Measurements from ENCODE around the gene ALDH1A1. TPM values are rescaled to one million over a fixed set of nuclear protein-coding genes. Genes with fewer than 3 reads are reported as not detected.

The ALDH1A1 gene
- total RNA-seq, 2 experiments from 2014 or later, result not detected

- ChIA-PET POLR2A (no interaction called here), CTCF (no interaction called here)
- no peaks in the 10 kb centered on the region for H3K36me3 Mint-ChIP-seq
- no peaks in the 10 kb centered on the region for H3K9me3 Mint-ChIP-seq
- DNase-seq, result no peak
- H3K4me1 Mint-ChIP-seq (ENCODE audit: low read depth), result no peaks in the 10 kb centered on the region
- intact Hi-C loops (cut with micrococcal nuclease), result no loop called here
- peaks cover 3% of the 10 kb centered on the region for H3K27me3 Mint-ChIP-seq
- no peak overlapping the region for H3K27ac Mint-ChIP-seq
- H3K4me3 Mint-ChIP-seq, result no peak overlapping the region
Measured at GRCh38 chr9:72917892-72918509, 34.9 kb downstream of the ALDH1A1 start.

GRCh38 chr9:72915659-72916058 lies 37.2 kb downstream of the ALDH1A1 start:
- no peaks in the 10 kb centered on the region for H3K4me1 Mint-ChIP-seq (ENCODE audit: low read depth)
- POLR2A ChIA-PET, result no interaction called here
- H3K36me3 Mint-ChIP-seq, result no peaks in the 10 kb centered on the region
- CTCF ChIA-PET, result interaction anchor here (1.1 kb wide), 1 partner anchor 25 kb away, joined by 3 read pairs; no protein-coding TSS in a partner anchor
- H3K27me3 Mint-ChIP-seq, result no peaks in the 10 kb centered on the region
- no peak overlapping the region for H3K27ac Mint-ChIP-seq
- intact Hi-C loops (cut with micrococcal nuclease), result no loop called here
- no peaks in the 10 kb centered on the region for H3K9me3 Mint-ChIP-seq
- DNase-seq, result no peak
- no peak overlapping the region for H3K4me3 Mint-ChIP-seq

- H3K4me3 Mint-ChIP-seq, result no peak overlapping the region
- H3K36me3 Mint-ChIP-seq, result no peaks in the 10 kb centered on the region
- intact Hi-C loops (cut with micrococcal nuclease), result no loop called here
- ChIA-PET POLR2A (no interaction called here), CTCF (interaction anchor here (0.6 to 1.1 kb wide), 2 partner anchors 24 to 1192 kb away, joined by 3 read pairs; no protein-coding TSS in a partner anchor)
- H3K27me3 Mint-ChIP-seq, result no peaks in the 10 kb centered on the region
- no peaks in the 10 kb centered on the region for H3K9me3 Mint-ChIP-seq
- H3K27ac Mint-ChIP-seq, result no peak overlapping the region
- no peak for DNase-seq
- no peaks in the 10 kb centered on the region for H3K4me1 Mint-ChIP-seq (ENCODE audit: low read depth)
Measured at GRCh38 chr9:72914750-72915149, 38.1 kb downstream of the ALDH1A1 start.

DNA sequence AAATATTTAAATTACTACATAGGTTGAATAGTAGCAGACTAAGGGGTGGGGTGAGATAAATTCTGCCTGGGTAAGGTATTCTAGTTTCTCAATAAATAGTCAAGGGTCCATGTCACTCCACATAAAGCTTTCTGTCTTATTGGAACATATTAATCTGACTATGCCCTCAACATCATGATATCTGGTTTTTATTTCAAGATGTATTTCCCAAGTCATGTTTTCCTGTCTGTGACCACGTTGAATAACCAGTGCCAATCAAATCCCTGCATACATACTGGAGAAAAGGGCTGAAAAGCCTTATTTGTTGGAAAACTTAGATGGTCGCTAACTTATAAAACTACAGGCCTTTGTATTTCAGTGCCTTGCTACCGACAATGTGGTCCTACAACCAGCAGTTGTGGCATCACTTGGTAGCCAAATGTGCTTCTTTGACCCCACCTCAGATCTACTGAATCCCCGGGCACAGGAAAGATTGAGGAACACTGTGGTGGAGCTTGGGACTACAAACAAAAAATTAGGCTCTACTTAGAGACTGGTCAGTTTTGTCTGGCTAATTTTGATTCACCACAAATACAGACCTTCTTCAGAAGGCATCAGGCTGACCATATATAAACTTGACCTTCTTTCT lies 39.4 kb downstream of the ALDH1A1 start:
- POLR2A ChIA-PET, result no interaction called here
- Mint-ChIP-seq H3K27ac (no peak overlapping the region), H3K27me3 (peaks cover under 1% of the 10 kb centered on the region), H3K4me1 (ENCODE audit: low read depth) (no peaks in the 10 kb centered on the region), H3K9me3 (no peaks in the 10 kb centered on the region), H3K36me3 (no peaks in the 10 kb centered on the region), H3K4me3 (no peak overlapping the region)
- intact Hi-C loops (cut with micrococcal nuclease), result no loop called here
- CTCF ChIA-PET, result no interaction called here
- DNase-seq, result no peak

- Mint-ChIP-seq H3K4me1 (ENCODE audit: low read depth) (no peaks in the 10 kb centered on the region), H3K4me3 (no peak overlapping the region), H3K27ac (no peak overlapping the region), H3K9me3 (no peaks in the 10 kb centered on the region), H3K36me3 (no peaks in the 10 kb centered on the region), H3K27me3 (peaks cover 1% of the 10 kb centered on the region)
- intact Hi-C loops (cut with micrococcal nuclease), result no loop called here
- ChIA-PET POLR2A (no interaction called here), CTCF (no interaction called here)
- no peak for DNase-seq
Measured at GRCh38 chr9:72912476-72913381, 40.1 kb downstream of the ALDH1A1 start.

GRCh38 chr9:72911816-72912215 lies 41.0 kb downstream of the ALDH1A1 start:
- Mint-ChIP-seq H3K36me3 (no peaks in the 10 kb centered on the region), H3K4me1 (ENCODE audit: low read depth) (no peaks in the 10 kb centered on the region), H3K27me3 (peaks cover 1% of the 10 kb centered on the region), H3K4me3 (no peak overlapping the region), H3K27ac (no peak overlapping the region), H3K9me3 (no peaks in the 10 kb centered on the region)
- intact Hi-C loops (cut with micrococcal nuclease), result no loop called here
- ChIA-PET CTCF (no interaction called here), POLR2A (no interaction called here)
- no peak for DNase-seq

- no peak overlapping the region for H3K4me3 Mint-ChIP-seq
- no peaks in the 10 kb centered on the region for H3K9me3 Mint-ChIP-seq
- H3K4me1 Mint-ChIP-seq (ENCODE audit: low read depth), result no peaks in the 10 kb centered on the region
- peaks cover 1% of the 10 kb centered on the region for H3K27me3 Mint-ChIP-seq
- CTCF ChIA-PET, result no interaction called here
- H3K36me3 Mint-ChIP-seq, result no peaks in the 10 kb centered on the region
- intact Hi-C loops (cut with micrococcal nuclease), result no loop called here
- no peak for DNase-seq
- no peak overlapping the region for H3K27ac Mint-ChIP-seq
- POLR2A ChIA-PET, result no interaction called here
Measured at GRCh38 chr9:72911247-72911775, 41.5 kb downstream of the ALDH1A1 start.

DNA sequence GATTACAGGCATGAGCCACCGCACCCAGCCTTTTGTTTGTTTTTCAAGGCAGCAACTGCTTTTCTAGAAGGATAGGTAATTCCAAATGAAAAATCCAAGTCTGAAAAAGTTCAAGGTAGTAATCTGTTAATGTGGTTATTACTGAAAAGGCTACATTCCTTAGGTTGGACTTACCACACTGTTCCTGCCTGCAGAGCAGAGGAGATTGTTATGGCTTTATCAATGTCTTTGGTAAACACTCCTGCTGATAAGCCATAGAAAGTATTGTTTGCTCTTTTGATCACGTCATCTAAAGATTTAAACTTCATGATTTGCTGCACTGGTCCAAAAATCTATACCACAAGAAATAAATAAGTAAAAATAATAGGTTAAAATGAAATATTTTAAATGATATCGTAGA lies 43.4 kb downstream of the ALDH1A1 start:
- Mint-ChIP-seq H3K4me3 (no peak overlapping the region), H3K4me1 (ENCODE audit: low read depth) (no peaks in the 10 kb centered on the region), H3K9me3 (no peaks in the 10 kb centered on the region), H3K27me3 (peaks cover 1% of the 10 kb centered on the region), H3K27ac (no peak overlapping the region), H3K36me3 (no peaks in the 10 kb centered on the region)
- intact Hi-C loops (cut with micrococcal nuclease), result no loop called here
- DNase-seq, result no peak
- POLR2A ChIA-PET, result no interaction called here
- CTCF ChIA-PET, result no interaction called here

- intact Hi-C loops (cut with micrococcal nuclease), result no loop called here
Measured at GRCh38 chr9:72907421-72907820, 45.4 kb downstream of the ALDH1A1 start.

DNA sequence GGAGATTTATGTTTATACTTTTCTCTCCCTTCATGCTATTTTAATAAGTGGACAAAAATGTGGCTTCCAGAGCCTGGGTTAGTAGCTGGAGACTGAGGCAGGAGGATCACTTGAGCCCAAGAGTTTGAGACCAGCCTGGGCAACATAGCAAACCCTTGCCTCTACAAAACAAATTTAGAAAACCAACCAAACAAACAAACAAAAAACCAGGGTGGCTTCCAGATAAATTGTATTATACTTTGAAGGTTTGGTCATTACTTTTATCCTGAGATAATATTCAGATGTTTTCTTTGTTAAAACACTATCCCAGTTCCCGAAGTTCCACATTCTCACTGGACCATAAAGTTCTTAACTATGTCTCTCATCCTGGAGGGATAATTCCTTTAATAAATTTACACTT lies 46.0 kb downstream of the ALDH1A1 start:
- H3K27ac Mint-ChIP-seq, result no peak overlapping the region
- no peaks in the 10 kb centered on the region for H3K9me3 Mint-ChIP-seq
- no peaks in the 10 kb centered on the region for H3K36me3 Mint-ChIP-seq
- H3K27me3 Mint-ChIP-seq, result peaks cover 9% of the 10 kb centered on the region
- H3K4me1 Mint-ChIP-seq (ENCODE audit: low read depth), result no peaks in the 10 kb centered on the region
- H3K4me3 Mint-ChIP-seq, result no peak overlapping the region
- POLR2A ChIA-PET, result no interaction called here
- intact Hi-C loops (cut with micrococcal nuclease), result no loop called here
- CTCF ChIA-PET, result no interaction called here
- no peak for DNase-seq

More at GRCh38 chr9:72907421-72907820, 45.4 kb downstream of the ALDH1A1 start:
- ChIA-PET POLR2A (no interaction called here), CTCF (no interaction called here)
- Mint-ChIP-seq H3K4me1 (ENCODE audit: low read depth) (no peaks in the 10 kb centered on the region), H3K36me3 (no peaks in the 10 kb centered on the region), H3K27ac (no peak overlapping the region), H3K27me3 (peaks cover 9% of the 10 kb centered on the region), H3K9me3 (no peaks in the 10 kb centered on the region), H3K4me3 (no peak overlapping the region)
- DNase-seq, result no peak

DNA sequence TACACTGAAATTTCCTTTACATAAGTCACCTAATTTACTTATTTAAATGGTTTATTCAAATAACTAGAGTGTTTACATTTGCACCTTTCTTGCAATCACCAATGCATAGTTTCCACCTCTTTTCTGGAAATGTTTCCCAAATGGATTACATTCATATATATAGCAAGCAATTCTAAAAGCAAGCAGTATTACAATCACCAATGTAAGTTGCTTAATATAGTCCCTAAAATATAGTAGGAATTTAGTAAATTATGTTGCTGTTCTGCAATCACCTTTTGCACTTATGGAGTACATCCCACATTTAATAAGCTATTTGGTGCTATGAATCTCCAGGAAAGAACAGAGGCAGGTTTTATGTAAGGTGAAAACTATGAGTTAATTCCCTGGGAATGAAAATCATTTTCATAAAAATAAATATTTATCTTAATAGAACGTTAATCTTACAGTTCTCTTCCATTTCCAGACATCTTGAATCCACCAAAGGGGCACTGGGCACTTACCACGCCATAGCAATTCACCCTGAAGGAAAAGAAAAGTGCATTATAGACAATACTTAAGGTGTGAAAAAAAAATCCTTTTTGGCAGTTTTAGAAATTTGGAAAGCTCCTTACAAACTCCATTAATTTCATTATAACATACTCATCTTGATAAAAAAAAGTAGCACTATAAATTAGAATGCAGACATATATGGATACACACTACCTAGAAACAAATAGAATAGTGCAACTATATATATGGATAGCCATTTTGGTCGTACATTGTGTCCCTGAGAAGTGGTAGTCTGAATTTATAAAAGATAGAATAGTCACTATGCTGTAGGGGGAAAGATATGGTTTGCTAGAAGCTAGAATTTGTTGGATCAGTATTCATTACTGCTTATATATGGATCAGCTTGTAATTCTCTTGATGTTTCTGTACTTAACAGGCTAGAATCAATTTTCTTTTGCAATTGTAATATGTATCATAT lies 47.1 kb downstream of the ALDH1A1 start:
- H3K4me3 Mint-ChIP-seq, result no peak overlapping the region
- no peaks in the 10 kb centered on the region for H3K4me1 Mint-ChIP-seq (ENCODE audit: low read depth)
- no peak for DNase-seq
- intact Hi-C loops (cut with micrococcal nuclease), result no loop called here
- H3K9me3 Mint-ChIP-seq, result no peaks in the 10 kb centered on the region
- no peaks in the 10 kb centered on the region for H3K36me3 Mint-ChIP-seq
- ChIA-PET POLR2A (no interaction called here), CTCF (no interaction called here)
- H3K27me3 Mint-ChIP-seq, result peaks cover 9% of the 10 kb centered on the region
- H3K27ac Mint-ChIP-seq, result no peak overlapping the region
